ENCODE results near the gene GTF2H4.

Gene GTF2H4

DNA sequence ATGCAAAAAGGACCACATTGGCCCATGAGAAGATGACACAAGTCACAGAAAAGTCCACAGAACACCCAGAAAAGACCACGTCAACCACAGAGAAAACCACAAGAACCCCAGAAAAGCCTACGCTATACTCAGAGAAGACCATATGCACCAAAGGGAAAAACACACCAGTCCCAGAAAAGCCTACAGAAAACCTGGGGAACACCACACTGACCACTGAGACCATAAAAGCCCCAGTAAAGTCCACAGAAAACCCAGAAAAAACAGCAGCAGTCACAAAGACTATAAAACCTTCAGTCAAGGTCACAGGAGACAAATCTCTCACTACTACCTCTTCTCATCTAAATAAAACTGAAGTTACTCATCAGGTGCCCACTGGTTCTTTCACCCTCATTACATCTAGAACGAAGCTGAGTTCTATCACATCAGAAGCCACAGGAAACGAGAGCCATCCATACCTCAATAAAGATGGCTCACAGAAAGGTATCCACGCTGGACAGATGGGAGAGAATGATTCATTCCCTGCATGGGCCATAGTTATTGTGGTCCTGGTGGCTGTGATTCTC, 44.0 kb downstream of the GTF2H4 start:
- no peaks in the 10 kb centered on the region for H3K9me3 ChIP-seq (ENCODE audit: low read length)
- no peaks in the 10 kb centered on the region for H3K36me3 ChIP-seq (ENCODE audit: insufficient read depth, low read length)
- no peak overlapping the region for H3K4me3 ChIP-seq (ENCODE audit: low read depth in 1 of 2, low read length in 2 of 2)
- H3K9ac ChIP-seq (ENCODE audit: low read length), result no peak overlapping the region
- no peaks in the 10 kb centered on the region for H3K27me3 ChIP-seq (ENCODE audit: control insufficient read depth in 1 of 2, insufficient read depth in 2 of 2, low read length in 2 of 2)
- no peak overlapping the region for H3K27ac ChIP-seq (ENCODE audit: low read depth, low read length)
- H3K4me1 ChIP-seq (ENCODE audit: insufficient read depth, low read length), result peaks cover 4% of the 10 kb centered on the region

DNA sequence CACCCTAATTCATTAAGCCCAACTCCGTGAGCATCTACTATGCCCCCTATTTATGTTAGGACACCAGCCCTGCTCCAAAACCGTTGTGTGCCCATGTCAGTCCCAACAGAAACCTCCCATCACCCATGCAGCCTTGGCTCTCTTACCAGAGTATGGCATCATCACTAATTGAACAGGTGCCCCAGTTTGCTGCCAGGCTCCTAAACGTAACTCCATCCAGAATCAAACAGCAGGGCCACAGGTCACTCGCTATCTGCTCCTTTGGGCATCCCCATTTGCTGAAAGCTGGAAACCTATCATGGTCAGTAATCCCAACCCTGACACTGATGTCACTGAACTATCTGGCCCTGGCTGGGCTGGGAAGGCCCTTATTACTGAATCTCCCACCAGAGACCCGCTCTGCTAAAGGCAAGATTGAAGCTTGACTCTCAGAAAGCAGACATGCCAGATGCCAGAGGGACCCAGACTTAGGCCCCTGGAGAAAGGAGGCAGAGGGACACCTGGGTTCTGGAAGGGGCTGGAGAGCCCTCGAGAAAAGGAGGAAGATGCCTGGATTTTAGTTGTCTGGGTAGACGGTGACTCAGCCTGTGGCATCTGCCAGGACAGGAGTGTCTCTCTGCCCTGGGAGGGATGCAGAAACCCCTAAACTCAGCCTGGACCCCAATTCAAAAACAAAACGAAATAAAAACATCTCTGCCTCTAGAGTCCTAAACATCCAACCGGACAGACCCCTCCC, 46.8 kb downstream of the GTF2H4 start:
- H3K27ac ChIP-seq (ENCODE audit: low read depth, low read length), result peak overlapping the region; percentile 56
- H3K9ac ChIP-seq (ENCODE audit: low read length), result peak overlapping the region; percentile 25
- H3K27me3 ChIP-seq (ENCODE audit: control insufficient read depth in 1 of 2, insufficient read depth in 2 of 2, low read length in 2 of 2), result no peaks in the 10 kb centered on the region

DNA sequence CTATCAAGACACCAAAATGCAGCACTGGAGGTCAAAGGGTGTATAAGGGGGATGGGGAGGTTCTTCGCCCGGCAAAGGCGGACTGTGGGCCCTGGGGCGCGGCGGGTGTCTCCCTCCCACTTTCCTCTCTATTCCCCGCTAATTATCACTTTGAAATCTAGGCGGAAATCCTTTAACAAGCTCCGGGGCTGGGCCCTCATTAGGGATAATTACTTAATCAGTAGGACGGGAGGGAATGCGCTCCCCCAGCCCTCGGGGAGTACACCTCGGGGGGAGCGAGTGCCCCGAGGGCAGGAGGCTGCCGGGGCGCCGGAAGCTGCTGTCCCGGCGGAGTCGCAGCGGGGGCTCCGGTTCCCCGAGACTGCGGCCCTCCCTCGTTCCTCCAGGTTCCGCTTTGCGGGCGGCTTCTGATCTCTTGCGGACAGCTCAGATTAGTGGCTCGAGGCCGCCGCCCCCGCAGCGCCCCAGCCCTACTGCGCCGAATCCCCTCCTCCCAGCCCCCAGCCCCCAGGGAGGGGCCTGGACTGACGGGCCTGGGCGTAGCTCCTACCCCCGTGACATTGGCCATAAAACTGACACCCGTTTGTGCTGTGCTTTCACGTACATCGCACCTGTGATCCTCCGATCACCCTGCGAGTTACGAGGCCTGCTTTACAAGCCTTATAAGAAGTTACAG, 47.5 kb downstream of the GTF2H4 start:
- Histone ChIP-seq H3K9me3 (ENCODE audit: low read length) (no peaks in the 10 kb centered on the region), H3K27ac (ENCODE audit: low read depth, low read length) (peak overlapping the region; percentile 56), H3K27me3 (ENCODE audit: control insufficient read depth in 1 of 2, insufficient read depth in 2 of 2, low read length in 2 of 2) (no peaks in the 10 kb centered on the region)

More for the DNA sequence above, 46.8 kb downstream of the GTF2H4 start:
- Histone ChIP-seq H3K4me3 (ENCODE audit: low read depth in 1 of 2, low read length in 2 of 2) (peak overlapping the region; percentile 51 to 53), H3K4me1 (ENCODE audit: insufficient read depth, low read length) (peaks cover 4% of the 10 kb centered on the region), H3K9me3 (ENCODE audit: low read length) (no peaks in the 10 kb centered on the region), H3K36me3 (ENCODE audit: insufficient read depth, low read length) (no peaks in the 10 kb centered on the region)

DNA sequence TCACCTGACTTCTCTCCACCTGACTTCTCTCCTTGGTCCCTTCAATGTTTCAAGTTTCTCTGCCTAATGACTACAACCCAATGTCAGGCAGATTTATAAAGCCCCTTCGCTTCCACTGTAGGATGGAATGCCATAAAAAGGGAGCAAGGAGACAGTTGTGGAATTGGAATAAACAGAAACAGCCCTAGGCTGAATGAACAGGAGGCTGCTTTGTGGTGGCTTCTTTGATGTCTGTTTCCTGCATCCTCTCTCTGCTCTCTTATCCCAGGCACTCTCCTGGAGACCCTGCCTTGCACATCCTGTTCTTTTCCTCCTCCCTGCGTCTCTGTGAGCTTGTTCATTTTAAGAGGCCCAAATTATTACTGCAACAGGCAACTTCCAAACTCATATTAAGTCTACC, 49.7 kb downstream of the GTF2H4 start:
- H3K27ac ChIP-seq (ENCODE audit: low read depth, low read length), result no peak overlapping the region
- H3K4me3 ChIP-seq (ENCODE audit: low read depth in 1 of 2, low read length in 2 of 2), result no peak overlapping the region
- H3K36me3 ChIP-seq (ENCODE audit: insufficient read depth, low read length), result no peaks in the 10 kb centered on the region
- H3K9ac ChIP-seq (ENCODE audit: low read length), result no peak overlapping the region
- no peaks in the 10 kb centered on the region for H3K27me3 ChIP-seq (ENCODE audit: control insufficient read depth in 1 of 2, insufficient read depth in 2 of 2, low read length in 2 of 2)
- no peaks in the 10 kb centered on the region for H3K9me3 ChIP-seq (ENCODE audit: low read length)
- H3K4me1 ChIP-seq (ENCODE audit: insufficient read depth, low read length), result peaks cover 4% of the 10 kb centered on the region

More for the DNA sequence above, 47.5 kb downstream of the GTF2H4 start:
- peaks cover 4% of the 10 kb centered on the region for H3K4me1 ChIP-seq (ENCODE audit: insufficient read depth, low read length)
- peak overlapping the region; percentile 51 to 53 for H3K4me3 ChIP-seq (ENCODE audit: low read depth in 1 of 2, low read length in 2 of 2)
- peak overlapping the region; percentile 25 for H3K9ac ChIP-seq (ENCODE audit: low read length)
- no peaks in the 10 kb centered on the region for H3K36me3 ChIP-seq (ENCODE audit: insufficient read depth, low read length)

DNA sequence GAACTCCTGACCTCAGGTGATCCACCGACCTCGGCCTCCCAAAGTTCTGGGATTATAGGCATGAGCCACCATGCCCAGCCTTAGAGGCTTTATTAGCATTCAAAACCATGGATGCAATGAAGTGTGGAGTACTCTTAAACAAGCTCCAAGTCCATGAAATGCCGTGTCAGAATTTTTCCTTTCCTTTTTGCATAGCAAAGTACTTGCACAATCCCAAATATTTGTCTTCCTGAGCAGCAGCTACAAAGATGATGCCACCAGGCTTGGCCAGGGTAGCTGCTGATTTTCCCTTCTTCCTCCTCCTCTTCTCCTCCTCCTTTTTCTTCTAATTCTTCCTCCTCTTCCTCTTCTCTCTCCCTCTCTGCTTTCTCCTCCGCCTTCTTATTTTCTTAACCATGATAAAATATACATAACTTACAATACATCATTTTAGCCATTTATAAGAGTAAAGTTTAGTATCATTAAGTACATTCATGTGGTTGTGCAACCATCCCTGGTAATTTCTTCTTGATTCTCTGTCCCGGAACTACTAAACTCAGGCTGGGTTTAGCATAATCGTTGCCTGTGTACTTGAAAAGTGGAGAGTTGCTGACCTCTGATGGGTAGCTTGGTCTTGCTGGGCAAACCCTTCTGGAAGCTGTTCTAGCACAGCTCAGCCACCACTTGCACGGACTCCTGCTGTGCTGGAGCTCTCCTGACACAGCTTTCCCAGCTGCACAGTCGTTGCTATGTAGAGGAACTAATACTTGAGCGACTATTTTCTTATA, 53.1 kb downstream of the GTF2H4 start:
- no peaks in the 10 kb centered on the region for H3K4me1 ChIP-seq (ENCODE audit: insufficient read depth, low read length)
- no peak overlapping the region for H3K27ac ChIP-seq (ENCODE audit: low read depth, low read length)
- H3K36me3 ChIP-seq (ENCODE audit: insufficient read depth, low read length), result no peaks in the 10 kb centered on the region
- H3K4me3 ChIP-seq (ENCODE audit: low read depth in 1 of 2, low read length in 2 of 2), result no peak overlapping the region
- no peaks in the 10 kb centered on the region for H3K27me3 ChIP-seq (ENCODE audit: control insufficient read depth in 1 of 2, insufficient read depth in 2 of 2, low read length in 2 of 2)
- no peak overlapping the region for H3K9ac ChIP-seq (ENCODE audit: low read length)
- H3K9me3 ChIP-seq (ENCODE audit: low read length), result no peaks in the 10 kb centered on the region

DNA sequence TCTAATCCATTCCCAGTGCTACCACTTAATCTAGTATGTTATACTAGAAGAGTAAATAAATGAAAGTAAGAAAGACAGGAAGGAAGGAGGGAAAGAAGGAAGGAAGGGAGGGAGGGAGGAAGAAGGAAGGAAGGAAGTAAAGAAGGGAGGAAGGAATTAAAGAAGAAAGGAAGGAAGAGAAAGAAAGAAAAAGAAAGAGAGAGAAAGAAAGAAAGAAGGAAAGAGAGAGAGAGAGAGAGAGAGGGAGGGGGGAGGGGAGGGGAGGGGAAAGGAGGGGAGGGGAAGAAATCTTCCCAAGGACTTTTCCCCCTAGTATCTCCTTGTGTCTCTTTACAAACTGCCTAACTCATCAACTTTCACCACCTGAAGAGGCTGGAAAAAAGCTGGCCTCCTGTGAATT, 54.7 kb downstream of the GTF2H4 start:
- Histone ChIP-seq H3K4me1 (ENCODE audit: insufficient read depth, low read length) (no peaks in the 10 kb centered on the region), H3K9me3 (ENCODE audit: low read length) (no peaks in the 10 kb centered on the region), H3K27ac (ENCODE audit: low read depth, low read length) (no peak overlapping the region), H3K4me3 (ENCODE audit: low read depth in 1 of 2, low read length in 2 of 2) (no peak overlapping the region), H3K36me3 (ENCODE audit: insufficient read depth, low read length) (no peaks in the 10 kb centered on the region), H3K27me3 (ENCODE audit: control insufficient read depth in 1 of 2, insufficient read depth in 2 of 2, low read length in 2 of 2) (no peaks in the 10 kb centered on the region), H3K9ac (ENCODE audit: low read length) (no peak overlapping the region)

DNA sequence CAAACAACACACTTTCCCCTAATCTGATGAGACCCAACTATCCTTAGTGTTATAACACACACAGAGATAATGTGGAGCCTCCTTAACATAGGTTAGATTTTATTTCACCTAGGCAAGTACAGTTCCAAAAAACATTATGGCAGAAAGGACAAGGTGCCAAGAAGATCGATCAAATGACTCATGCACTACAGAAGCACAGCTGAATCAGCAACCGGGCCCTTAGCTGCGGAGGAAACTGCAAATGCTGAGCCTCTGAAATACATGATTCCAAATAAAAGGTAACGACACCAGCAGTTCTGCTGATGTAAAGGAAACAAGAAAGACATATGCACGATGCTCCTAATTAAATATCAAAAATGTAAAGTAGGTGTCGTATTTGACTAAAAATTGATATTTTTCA, 55.6 kb downstream of the GTF2H4 start:
- no peak overlapping the region for H3K9ac ChIP-seq (ENCODE audit: low read length)
- H3K27me3 ChIP-seq (ENCODE audit: control insufficient read depth in 1 of 2, insufficient read depth in 2 of 2, low read length in 2 of 2), result no peaks in the 10 kb centered on the region
- H3K36me3 ChIP-seq (ENCODE audit: insufficient read depth, low read length), result no peaks in the 10 kb centered on the region
- H3K4me3 ChIP-seq (ENCODE audit: low read depth in 1 of 2, low read length in 2 of 2), result no peak overlapping the region
- no peak overlapping the region for H3K27ac ChIP-seq (ENCODE audit: low read depth, low read length)
- H3K4me1 ChIP-seq (ENCODE audit: insufficient read depth, low read length), result no peaks in the 10 kb centered on the region
- H3K9me3 ChIP-seq (ENCODE audit: low read length), result no peaks in the 10 kb centered on the region
